GM19397 (cell line): Measurements from ENCODE around the gene UNC93B1.

ENCODE experiments used
- ATAC-seq: cut with Tn5 transposase; IDR thresholded peaks from one replicate; pipeline ENCODE4 v1.9.1; 2021; ENCODE audit warnings: mild to moderate bottlenecking, moderate library complexity; ENCODE audit not compliant: unreplicated experiment

The UNC93B1 gene

GRCh38 chr11:68003846-68004550 lies at the start of gene UNC93B1:
Gene UNC93B1 (minus strand): TSS chr11:68004097. CDS start chr11:68004043, 54 bp downstream.
- peak; percentile 65 for ATAC-seq

DNA sequence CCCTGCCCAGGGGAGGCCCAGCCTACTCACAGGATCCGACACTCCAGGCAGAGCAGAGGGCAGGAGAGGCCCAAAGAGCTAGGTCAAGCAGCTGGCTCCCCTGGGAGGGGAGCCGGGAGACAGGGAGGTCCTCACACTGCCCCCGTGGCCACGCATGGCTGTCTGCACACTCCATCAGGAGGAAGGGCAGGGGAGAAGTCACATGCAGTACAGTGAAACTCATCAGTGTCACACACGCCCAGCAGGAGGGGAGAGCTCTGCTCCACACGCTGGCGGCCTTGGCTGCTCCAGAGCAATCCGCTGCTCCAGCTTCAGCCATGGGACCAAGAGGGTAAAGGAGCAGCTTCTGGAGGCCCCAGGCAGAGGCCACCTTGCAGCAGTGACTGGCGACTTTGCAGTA lies 49.2 kb upstream of the UNC93B1 start:
- no peak for ATAC-seq

DNA sequence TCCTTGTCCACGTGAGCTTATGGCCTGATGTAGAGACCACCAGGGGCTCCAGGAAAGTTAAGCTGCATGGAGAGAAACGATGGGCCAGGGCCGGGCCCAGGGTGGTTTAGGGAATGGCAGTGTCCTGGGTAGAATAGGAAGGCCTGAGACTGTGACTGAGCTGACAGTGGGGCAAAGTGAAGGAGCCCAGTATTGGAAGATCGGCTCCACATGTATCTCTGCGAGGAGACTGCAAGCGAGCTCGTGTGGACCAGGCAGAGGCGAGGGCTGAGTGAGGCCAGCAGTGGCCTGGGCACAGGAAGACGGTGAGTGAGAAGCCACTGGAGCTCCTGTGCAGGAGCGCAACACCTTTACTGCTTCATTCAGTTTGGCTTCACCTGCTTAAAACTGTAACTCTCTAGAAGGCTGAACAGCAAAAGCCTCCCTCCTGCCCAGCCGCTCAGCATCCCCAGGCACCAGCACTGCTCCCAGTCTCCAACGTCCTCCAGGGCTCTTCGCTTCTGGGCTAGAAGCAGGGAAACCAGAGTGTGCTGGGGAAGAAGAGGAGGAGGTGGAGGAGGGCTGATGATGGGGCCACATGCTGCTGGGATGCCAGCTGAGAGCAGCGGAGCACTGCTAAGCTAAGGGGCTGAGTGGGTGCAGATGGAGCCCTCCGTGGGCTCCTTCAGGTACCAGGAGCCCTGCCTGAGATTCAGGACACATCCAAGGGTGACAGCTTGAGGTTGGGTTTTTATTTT lies 48.4 kb upstream of the UNC93B1 start:
- ATAC-seq, result no peak

GRCh38 chr11:68051191-68052136 lies 47.6 kb upstream of the UNC93B1 start:
- ATAC-seq, result no peak

- no peak for ATAC-seq
These were observed 46.5 kb upstream of the UNC93B1 start for GRCh38 chr11:68050371-68050841.

DNA sequence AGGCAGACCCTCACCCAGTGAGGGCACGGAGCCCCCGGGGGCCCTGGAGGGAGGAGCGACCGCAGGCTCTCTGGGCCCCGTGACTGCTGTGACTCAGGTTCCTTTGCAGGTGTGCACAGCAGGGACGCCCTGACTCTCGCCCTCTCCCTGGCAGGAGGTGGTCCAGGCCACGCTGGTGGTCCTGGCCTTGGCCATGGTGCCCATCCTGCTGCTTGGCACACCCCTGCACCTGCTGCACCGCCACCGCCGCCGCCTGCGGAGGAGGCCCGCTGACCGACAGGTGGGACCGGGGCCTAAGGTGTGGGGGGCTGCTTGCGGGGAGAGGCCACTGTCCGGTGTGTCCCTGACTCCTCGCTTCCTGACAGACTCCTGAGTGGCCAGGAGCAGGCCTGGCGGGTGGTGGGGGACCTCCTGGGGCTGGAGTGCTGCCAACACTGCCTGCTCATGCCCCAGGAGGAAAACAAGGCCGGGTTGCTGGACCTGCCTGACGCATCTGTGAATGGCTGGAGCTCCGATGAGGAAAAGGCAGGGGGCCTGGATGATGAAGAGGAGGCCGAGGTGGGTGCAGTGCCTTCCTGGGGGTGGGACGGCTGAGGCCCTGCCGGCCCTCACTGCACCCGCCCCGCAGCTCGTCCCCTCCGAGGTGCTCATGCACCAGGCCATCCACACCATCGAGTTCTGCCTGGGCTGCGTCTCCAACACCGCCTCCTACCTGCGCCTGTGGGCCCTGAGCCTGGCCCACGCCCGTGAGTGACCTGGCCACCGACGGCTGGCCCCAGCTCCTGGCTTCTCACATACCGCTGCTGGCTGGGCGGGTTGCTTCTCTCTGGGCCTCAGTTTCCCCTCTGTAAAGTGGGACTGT lies 45.8 kb upstream of the UNC93B1 start:
- ATAC-seq, result no peak

DNA sequence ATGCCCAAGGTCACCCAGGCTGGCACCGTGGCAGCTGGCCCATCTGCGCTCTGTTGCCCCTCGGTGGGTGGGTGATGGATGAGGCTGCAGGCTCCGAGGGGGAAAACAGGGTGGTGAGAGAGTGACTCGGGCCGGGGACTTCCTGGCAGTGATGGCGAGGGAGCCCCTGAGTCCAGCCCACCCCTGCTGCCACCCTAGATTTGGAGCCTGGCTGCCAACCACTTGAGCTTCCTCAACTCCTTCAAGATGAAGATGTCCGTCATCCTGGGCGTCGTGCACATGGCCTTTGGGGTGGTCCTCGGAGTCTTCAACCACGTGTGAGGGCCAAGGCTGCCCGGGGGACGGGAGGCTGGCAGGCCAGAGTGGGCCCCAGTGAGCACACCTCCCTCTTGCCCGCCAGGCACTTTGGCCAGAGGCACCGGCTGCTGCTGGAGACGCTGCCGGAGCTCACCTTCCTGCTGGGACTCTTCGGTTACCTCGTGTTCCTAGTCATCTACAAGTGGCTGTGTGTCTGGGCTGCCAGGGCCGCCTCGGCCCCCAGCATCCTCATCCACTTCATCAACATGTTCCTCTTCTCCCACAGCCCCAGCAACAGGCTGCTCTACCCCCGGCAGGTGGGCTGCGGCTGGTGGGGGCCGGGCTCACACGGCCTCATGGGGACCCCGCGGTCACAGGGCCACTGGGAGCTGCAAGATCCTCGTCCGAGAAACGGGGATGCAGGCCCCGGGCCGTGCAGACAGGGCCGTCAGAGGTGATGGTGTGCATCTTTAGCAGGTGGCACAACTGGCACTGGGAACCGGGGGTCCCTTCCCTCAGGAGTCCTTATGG lies 45.0 kb upstream of the UNC93B1 start:
- no peak for ATAC-seq

DNA sequence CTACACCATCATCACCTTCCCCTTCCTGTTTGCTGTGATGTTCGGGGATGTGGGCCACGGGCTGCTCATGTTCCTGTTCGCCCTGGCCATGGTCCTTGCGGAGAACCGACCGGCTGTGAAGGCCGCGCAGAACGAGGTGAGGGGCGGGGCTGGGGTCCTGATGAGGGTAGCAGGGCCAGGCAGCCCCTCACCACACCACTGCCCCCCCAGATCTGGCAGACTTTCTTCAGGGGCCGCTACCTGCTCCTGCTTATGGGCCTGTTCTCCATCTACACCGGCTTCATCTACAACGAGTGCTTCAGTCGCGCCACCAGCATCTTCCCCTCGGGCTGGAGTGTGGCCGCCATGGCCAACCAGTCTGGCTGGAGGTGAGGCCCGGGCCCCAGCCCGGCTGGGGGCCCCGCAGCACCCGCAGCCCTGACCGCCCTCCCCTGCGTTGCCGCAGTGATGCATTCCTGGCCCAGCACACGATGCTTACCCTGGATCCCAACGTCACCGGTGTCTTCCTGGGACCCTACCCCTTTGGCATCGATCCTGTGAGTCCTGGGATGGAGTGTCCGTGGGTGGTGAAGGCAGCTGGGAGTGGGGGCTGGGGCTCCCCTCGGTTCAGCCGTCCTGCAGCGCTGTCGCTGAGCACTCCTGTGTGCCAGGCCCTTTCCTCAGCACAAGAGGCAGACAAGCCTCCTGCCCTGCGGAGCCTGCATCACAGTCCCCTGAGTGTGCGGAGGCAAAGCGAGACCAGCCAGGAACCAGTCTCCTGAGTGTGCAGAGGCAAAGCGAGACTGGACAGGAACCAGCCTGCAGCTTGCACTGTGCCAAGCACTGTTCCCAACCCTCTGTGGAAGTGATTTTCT lies 43.8 kb upstream of the UNC93B1 start:
- no peak for ATAC-seq

DNA sequence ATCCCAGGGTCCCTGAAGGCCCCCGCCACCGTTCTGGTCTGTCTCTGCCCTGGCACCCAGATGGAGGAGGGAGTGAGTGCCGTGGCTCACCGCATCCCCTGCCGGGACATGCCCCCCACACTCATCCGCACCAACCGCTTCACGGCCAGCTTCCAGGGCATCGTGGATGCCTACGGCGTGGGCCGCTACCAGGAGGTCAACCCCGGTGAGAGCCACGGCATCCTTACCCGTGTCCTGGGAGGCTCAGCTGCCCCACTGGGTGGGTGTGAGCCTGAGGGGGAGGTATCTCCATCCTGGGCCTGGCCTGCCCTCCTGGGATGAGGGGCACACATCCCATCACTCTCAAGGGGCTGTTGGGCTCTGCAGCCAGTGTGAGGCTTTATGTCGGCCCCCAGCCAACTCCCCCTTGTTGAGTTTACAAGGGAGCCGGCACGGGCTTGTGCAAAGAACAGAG lies 41.0 kb upstream of the UNC93B1 start:
- no peak for ATAC-seq

DNA sequence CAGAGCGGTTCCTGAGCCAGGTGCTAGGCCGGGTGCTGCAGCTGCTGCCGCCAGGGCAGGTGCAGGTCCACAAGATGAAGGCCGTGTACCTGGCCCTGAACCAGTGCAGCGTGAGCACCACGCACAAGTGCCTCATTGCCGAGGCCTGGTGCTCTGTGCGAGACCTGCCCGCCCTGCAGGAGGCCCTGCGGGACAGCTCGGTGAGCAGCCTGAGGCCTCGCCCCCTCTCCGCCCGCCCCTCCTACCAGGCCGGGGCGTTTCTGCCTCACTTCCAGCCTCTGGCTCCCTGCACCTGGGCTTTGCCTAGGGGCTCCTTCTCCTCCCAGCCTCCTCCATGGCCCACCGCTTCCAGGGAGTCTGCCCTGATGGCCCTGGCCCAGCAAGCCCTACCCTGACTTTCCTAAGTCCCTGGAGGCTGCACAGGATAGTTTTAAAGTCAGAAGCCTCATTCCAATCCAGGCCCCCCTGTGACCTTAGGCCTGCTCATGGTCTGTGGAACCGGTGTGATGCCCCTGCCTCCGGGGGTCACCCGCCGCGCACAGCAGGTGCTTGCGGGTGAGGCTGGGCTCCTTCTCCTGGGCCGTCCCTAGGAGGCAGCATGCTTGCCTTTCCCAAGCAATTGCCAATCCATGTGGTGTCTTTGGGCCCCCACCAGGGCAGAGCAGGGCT lies 40.4 kb upstream of the UNC93B1 start:
- ATAC-seq, result no peak

- no peak for ATAC-seq
These were observed 39.6 kb upstream of the UNC93B1 start for GRCh38 chr11:68043349-68044144.

- no peak for ATAC-seq
These were observed 39.1 kb upstream of the UNC93B1 start for GRCh38 chr11:68043029-68043348.

DNA sequence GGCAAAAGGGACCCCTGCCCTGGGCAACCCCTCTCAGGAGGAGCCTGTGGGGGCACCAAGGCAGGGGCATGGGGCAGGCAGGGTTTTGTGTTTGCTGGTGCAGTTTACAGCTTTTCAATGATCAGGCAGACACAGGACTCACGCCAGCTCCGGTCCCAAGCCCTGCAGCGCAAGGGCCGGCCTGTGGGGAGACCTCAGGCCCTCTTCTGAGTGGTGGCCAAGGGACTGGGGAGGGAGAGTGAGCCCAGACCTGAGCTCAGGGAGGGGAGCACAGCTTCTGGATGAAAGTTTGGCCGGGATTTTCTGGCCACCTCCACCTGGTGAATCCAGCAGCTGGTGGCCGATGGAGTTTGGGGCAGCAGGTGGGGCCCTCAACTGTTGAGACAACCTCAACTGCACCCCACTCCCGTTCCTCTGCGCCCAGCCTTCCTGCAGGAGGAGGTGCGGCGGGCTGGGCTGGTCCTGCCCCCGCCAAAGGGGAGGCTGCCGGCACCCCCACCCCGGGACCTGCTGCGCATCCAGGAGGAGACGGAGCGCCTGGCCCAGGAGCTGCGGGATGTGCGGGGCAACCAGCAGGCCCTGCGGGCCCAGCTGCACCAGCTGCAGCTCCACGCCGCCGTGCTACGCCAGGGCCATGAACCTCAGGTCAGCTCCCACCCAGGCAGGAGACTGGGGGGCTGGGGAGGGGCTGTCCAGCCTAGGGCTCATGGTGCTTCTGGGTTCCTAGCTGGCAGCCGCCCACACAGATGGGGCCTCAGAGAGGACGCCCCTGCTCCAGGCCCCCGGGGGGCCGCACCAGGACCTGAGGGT lies 38.5 kb upstream of the UNC93B1 start:
- ATAC-seq, result no peak

DNA sequence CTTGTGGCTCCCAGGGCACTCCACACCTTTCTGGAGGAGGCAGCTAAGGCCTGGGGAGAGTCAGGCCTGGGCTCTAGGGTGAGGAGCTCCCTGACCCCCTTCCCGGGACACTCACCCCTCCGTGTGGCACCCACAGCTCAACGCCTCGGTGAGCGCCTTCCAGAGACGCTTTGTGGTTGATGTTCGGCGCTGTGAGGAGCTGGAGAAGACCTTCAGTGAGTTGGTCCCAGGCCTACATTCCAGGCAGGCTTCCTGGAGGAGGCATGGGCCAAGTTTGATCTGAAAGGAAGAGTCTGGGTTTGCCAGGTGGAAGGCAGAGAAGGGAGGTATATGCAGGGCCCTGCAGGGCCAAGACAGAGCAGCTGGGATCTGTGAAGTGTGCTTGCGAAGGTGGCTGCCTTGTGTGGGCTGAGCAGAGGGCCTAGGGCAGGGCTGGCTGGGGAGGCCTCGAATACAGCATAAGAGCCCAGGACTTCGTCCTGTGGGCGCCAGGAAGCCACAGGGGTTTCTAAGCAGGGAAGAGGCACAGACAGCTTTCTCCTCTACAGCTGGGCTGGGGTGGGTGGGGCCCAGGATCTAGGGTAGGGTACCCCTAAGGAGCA lies 37.8 kb upstream of the UNC93B1 start:
- no peak for ATAC-seq

GRCh38 chr11:68040957-68041591 lies 37.2 kb upstream of the UNC93B1 start:
- no peak for ATAC-seq
